Left kidney (tissue), 8 donors: ENCODE data around the gene ZNF780B. TPM values are rescaled to one million over a fixed set of nuclear protein-coding genes. Genes with fewer than 3 reads are reported as not detected.
A peak's percentile ranks its signal among the peaks of the same experiment; 100 is the strongest.

Source experiments
- DNase-seq: peaks from one replicate; pipeline ENCODE4 v3.0.0-alpha.2; 2013
- long read RNA-seq, 8 donors: transcript quantifications; one replicate each; lab custom pipeline, GENCODE V29; 2026
- polyA plus RNA-seq: library from polyadenylated mRNA; unstranded; fragments of 120-200 nt; gene quantifications from one replicate; pipeline ENCODE4 v1.2.1, GENCODE V29; 2013; ENCODE audit not compliant: insufficient read length

The ZNF780B gene
- polyA plus RNA-seq = 46.4 TPM
- long read RNA-seq, donor 1 = 0 reads
- long read RNA-seq, donor 2 = 0 reads
- long read RNA-seq, donor 3, full-length matches to known transcripts = 2 of 9 reads
- long read RNA-seq, donor 3, partial matches to known transcripts = 7 of 9 reads
- long read RNA-seq, donor 3, other reads (novel, unspliced or antisense) = 0 of 9 reads
- long read RNA-seq, donor 4 = 0 reads
- long read RNA-seq, donor 5, full-length matches to known transcripts = 1 of 1 reads
- long read RNA-seq, donor 5, partial matches to known transcripts = 0 of 1 reads
- long read RNA-seq, donor 5, other reads (novel, unspliced or antisense) = 0 of 1 reads
- long read RNA-seq, donor 6, full-length matches to known transcripts = 1 of 1 reads
- long read RNA-seq, donor 6, partial matches to known transcripts = 0 of 1 reads
- long read RNA-seq, donor 6, other reads (novel, unspliced or antisense) = 0 of 1 reads
- long read RNA-seq, donor 7, partial matches to known transcripts = 0 of 1 reads
- long read RNA-seq, donor 7, other reads (novel, unspliced or antisense) = 0 of 1 reads
- long read RNA-seq, donor 8 = 0 reads

DNA sequence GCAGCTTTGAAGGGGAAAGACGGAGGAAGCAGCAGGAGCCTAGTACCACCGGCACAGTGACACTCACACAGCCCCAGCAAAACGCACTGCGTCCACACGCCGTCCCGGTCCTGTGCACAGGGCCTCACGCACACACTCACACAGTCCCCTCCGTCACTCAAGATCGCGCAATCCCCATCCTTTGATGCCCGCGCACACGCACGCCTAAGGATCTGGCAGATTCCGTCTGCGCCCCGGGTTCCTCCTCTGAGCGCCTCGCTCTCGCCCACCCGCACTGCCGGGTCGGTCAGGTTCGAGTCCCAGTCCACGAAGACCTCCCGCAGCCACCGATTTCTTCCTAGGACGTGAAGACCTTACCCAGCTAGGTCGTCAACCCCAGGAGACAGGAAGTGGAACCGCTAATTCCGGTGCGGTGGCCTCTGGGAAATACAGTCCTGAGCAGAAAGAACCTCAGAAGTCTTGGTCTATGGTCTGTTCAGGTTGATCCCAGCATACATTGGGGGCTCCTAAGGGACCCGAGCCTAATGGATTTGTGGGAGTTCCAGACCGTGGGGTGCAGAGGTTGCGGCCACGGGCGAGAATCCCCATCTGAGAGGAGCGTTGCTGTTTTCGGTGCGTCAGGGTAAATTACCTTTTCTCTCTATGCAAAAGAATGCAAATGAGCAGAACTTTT lies at the start of gene ZNF780B:
Gene ZNF780B, minus strand, starts transcription at position 400 of the 673 bp plus-strand sequence. CDS start 5,899 bp downstream, outside the sequence.
- peak; percentile 68 for DNase-seq

- DNase-seq = no peak
Measured at GRCh38 chr19:40104754-40105153, 48.7 kb upstream of the ZNF780B start.

GRCh38 chr19:40103600-40103999 lies 47.6 kb upstream of the ZNF780B start:
- no peak for DNase-seq

DNA sequence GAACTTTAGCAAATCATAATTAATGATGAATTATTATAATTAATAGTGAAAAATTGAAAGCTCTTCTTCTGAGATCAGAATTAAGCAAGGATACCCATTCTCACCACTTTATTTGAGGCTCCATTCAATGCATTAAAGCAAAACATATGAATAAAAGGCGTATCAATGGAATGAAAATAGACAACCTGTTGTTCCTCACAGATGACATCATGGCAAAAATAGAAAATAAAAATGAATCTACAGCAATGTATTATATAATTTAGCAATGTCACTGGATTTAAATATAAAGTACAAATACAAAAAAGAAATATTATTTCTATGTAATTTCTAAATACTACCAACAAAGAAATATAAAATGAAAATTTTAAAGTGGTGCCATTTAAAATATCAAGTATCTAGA lies 45.8 kb upstream of the ZNF780B start:
- no peak for DNase-seq

GRCh38 chr19:40093416-40093815 lies 37.4 kb upstream of the ZNF780B start:
- DNase-seq = no peak

DNA sequence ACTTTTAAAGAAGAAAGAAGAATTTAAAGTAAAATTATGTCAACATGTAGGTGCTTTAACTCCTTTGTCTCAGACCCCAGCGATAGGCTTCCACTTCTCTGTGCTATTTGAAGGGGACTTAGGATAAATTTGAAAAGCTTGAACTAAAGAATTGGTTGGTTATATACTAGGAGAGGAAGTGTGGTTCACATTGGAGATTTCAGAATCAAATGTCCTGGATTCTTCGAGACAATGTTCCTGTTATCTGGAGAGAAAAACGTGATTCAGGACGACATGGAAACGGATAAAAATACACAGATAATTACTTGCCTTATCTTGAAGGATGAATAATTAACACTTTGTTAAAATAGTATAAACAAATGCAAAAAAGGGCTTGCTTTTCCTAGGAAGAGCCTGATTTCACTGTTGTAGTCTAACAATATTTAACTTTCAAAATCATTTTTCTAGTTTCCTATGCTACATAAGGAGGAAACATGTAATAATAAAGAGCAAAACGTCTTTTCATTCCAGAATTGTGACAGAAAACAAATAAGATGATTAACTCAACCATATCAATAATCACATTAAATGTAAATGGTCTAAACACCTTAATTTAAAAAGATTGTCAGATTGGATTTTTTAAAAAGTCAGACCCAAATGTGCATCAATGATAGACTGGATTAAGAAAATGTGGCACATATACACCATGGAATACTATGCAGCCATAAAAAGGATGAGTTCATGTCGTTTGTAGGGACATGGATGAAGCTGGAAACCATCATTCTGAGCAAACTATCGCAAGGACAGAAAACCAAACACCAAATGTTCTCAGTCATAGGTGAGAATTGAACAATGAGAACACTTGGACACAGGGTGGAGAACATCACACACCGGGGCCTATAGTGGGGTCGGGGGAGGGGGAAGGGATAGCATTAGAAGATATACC lies 35.4 kb upstream of the ZNF780B start:
- DNase-seq = no peak

DNA sequence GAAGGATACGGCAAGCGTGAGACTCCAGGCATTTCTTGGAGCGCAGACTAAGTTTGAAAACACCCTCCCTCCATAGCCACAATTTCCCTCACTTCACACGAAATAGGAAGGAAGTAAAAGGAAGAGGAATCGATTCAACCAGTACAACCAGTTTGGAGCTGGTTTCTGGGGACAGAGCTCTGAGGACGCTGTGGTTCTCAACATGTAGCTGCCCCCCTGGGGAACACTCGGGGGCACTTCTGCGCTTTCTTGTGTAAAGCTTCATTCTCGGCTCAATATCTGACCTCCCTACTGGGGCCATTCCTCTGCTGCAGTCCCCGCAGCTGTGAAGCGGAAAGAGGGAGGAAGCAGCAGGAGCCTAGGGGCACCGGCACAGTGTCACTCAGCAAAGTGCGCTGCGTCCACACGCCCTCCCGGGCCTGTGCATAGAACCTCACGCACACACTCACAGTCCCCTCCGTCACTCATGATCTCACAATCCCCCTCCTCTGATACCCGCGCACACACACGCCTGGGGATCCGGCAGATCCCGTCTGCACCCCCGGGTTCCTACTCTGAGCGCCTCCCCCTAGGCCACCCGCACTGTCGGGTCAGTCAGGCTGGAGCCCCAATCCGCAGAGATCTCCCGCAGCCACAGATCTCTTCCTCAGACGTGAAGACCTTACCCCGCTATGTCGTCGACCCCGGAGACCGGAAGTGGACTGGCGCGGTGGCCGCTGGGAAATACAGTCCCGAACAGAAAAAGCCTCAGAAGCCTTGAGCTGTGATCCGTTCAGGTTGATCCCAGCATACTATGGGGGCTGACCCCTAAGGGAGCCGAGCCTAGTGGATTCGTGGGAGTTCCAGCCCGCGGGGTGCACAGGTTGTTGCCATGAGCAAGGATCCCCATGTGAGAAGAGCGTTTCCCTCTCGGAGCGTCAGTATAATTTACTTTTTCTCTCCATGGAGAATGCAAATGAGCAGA lies 34.5 kb upstream of the ZNF780B start, which contains the start of gene ZNF780A:
Gene ZNF780A, minus strand, starts transcription at position 703 of the 964 bp plus-strand sequence. CDS start 6,190 bp downstream, outside the sequence.
- peak; percentile 83 for DNase-seq

DNA sequence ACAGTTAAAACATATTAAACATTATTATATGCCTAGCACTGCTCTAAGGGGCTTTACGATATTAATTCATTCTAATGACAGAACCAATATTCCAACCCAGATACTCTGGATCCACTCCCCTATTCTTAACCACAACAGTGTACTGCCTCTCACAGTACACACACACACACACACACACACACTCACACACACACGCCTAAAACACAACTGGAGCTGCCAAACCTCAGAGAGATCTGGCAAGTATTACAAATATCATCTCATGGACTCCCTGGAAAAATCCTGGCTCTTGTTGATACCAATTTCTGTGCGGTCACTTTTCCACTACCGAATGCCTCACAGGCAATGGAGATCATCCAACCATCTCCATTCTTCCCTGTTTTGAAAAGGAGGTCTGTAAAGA lies 33.4 kb upstream of the ZNF780B start:
- no peak for DNase-seq

- no peak for DNase-seq
Measured at GRCh38 chr19:40088299-40089047, 32.4 kb upstream of the ZNF780B start.

GRCh38 chr19:40084948-40085347 lies 28.9 kb upstream of the ZNF780B start:
- DNase-seq = no peak

DNA sequence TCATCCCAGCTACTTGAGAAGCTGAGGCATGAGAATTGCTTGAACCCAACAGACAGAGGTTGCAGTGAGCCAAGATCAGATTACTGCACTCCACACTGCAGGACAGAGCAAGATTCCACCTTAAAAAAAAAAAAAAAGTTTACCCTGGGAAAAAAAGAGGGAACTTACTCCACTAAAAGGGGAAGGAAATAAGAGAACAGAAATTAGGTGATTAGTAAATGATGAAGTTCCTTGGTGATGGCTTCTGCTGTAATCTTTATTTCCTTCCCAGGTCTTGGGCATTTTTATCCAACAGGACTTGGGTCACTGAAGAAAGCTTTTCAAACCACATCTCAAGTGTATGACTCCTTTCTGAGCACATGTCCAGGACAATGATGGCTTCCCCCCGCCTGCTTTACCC lies 25.4 kb upstream of the ZNF780B start:
- DNase-seq = no peak

GRCh38 chr19:40080289-40080688 lies 24.3 kb upstream of the ZNF780B start:
- DNase-seq = no peak

- DNase-seq = no peak
Measured at GRCh38 chr19:40078377-40078776, 22.3 kb upstream of the ZNF780B start.

DNA sequence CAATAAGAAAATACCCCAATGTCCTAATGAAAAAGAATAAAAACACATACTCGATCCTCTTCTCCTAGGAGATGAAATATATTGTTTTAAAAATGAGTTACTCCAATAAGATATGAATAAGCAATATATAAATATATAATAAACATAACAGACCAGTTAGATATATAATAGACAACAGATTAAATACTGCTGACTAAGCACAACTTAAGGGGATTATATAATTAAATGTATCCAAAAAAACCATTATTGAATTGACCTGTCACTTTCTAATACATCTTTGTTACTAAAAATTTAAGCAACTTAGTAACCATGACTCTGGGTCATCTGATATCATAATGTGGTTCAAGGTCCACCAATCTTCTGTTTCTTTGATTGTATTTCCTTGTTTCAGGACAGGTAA lies 14.0 kb upstream of the ZNF780B start:
- no peak for DNase-seq

DNA sequence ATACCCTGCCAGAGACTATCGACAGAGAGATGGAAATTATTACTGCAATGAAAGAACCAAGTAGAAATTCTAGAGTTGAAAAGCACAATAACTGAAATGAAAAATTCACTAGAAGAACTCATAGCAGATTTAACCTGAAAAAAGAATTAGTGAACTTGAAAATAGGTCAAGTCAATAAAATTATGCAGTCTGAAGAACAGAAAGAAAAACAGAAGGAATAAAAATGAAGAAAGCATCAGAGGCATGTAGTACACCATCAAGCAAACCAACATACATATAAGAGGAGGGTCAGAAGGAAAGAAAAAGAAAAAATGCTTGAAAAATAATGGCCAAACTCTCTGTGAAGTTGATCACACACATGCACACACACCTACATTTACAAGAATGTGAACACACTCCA lies 3.6 kb upstream of the ZNF780B start:
- DNase-seq = no peak

- DNase-seq = no peak
Measured at GRCh38 chr19:40057166-40057565, 1.1 kb upstream of the ZNF780B start.

GRCh38 chr19:40056505-40056904 lies 474 bp upstream of the ZNF780B start:
- DNase-seq = peak; percentile 3

- DNase-seq = no peak
Measured at GRCh38 chr19:40055049-40055448, 982 bp downstream of the ZNF780B start.

DNA sequence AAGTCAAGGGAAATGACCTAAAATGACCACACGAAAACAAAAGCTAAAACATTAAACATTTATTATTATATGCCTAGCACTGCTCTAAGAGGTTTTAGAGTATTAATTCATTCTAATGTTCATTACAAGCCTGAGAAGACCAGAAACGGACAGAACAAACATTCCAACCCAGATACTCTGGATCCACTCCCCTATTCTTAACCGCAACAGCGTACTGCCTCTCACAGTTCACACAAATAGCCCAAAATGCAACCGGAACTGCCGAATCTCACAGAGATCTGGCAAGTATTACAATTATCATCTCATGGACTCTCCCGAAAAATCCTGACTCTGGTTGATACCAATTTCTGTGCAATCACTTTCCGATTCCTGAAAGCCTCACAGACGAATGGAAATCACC lies 1.4 kb downstream of the ZNF780B start:
- DNase-seq = no peak

DNA sequence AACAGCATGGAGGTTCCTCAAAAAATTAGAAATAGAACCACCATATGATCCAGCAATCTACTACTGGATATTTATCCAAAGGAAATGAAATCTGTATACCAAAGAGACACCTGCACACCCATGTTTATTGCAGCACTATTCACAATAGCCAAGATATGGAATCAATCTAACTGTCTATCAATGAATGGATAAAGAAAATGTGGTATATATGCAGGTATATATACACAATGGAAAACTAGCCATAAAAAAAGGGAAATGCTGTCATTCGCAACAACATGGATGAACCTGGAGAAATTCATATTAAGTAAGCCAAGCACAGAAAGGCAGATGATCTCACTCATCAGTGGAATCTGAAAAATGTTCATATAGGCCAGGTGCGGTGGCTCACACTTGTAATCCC lies 2.5 kb downstream of the ZNF780B start:
- DNase-seq = no peak
